Neuronal stem cell (in vitro differentiated cells): ENCODE data around the gene PRICKLE4.
"Not testable (repeated sequence)": the region's sequence is repeated elsewhere in the genome, so short reads cannot be mapped to it uniquely, and the experiment has no call there.

Experiments used
- DNase-seq: peaks from one replicate; pipeline ENCODE4 v3.0.0-alpha.2; 2013; ENCODE audit warnings: low spot score
- H2AFZ ChIP-seq: one replicate; pipeline ENCODE4 v1.6.1; 2013; ENCODE audit warnings: mild to moderate bottlenecking, low read length, inconsistent platforms
- H2AK5ac ChIP-seq: 2 replicates; pipeline ENCODE4 v1.6.1; 2013; ENCODE audit warnings: low read depth, mild to moderate bottlenecking, inconsistent platforms, low read length, moderate library complexity, mixed read lengths
- H2BK120ac ChIP-seq: 2 replicates; pipeline ENCODE4 v1.6.1; 2013; ENCODE audit warnings: low read depth, mild to moderate bottlenecking, inconsistent platforms, low read length, moderate library complexity, mixed read lengths
- H2BK12ac ChIP-seq: one replicate; pipeline ENCODE4 v1.6.1; 2013; ENCODE audit warnings: low read length, inconsistent platforms
- H2BK15ac ChIP-seq: 2 replicates; pipeline ENCODE4 v1.6.1; 2013; ENCODE audit warnings: mild to moderate bottlenecking, low read length, inconsistent platforms, mixed read lengths
- H2BK5ac ChIP-seq: one replicate; pipeline ENCODE4 v1.6.1; 2013; ENCODE audit warnings: inconsistent platforms, mild to moderate bottlenecking, low read length, moderate library complexity
- H3K14ac ChIP-seq: one replicate; pipeline ENCODE4 v1.6.1; 2013; ENCODE audit warnings: low read length, inconsistent platforms
- H3K18ac ChIP-seq: 2 replicates; pipeline ENCODE4 v1.6.1; 2013; ENCODE audit warnings: low read length, inconsistent platforms
- H3K23ac ChIP-seq: 2 replicates; pipeline ENCODE4 v1.6.1; 2013; ENCODE audit warnings: low read depth, mild to moderate bottlenecking, mixed read lengths, low read length, inconsistent platforms; ENCODE audit not compliant: poor library complexity
- H3K27ac ChIP-seq: replicated peaks from 3 replicates; pipeline ENCODE4 v1.5.1; 2013; ENCODE audit warnings: low read length, inconsistent platforms
- H3K27me3 ChIP-seq, 3 experiments: 2 replicates each; pipeline ENCODE4 v1.6.1; 2013; ENCODE audit warnings: low read length in 3 of 3, mild to moderate bottlenecking in 2 of 3, inconsistent platforms in 1 of 3, low read depth in 1 of 3, mixed read lengths in 1 of 3, moderate library complexity in 1 of 3; ENCODE audit not compliant: control insufficient read depth in 3 of 3, insufficient read depth in 3 of 3
- H3K36me3 ChIP-seq, 2 donors: replicated peaks in 1 of 2; 2 replicates each; pipeline ENCODE4 v1.6.1; 2013; ENCODE audit warnings: low read length in 2 of 2; ENCODE audit not compliant: control insufficient read depth in 2 of 2, insufficient read depth in 2 of 2
- H3K4ac ChIP-seq: 2 replicates; pipeline ENCODE4 v1.6.1; 2013; ENCODE audit warnings: inconsistent platforms, mild to moderate bottlenecking, low read length, moderate library complexity
- H3K4me1 ChIP-seq, 2 donors: 1 replicate in 1 of 2; 2 replicates in 1 of 2; pipeline ENCODE4 v1.6.1; 2013; ENCODE audit warnings: low read length in 2 of 2, low read depth in 1 of 2; ENCODE audit not compliant: control insufficient read depth in 2 of 2, insufficient read depth in 1 of 2
- H3K4me2 ChIP-seq: one replicate; pipeline ENCODE4 v1.6.1; 2013; ENCODE audit warnings: mild to moderate bottlenecking, low read length, inconsistent platforms; ENCODE audit not compliant: insufficient read depth, poor library complexity, severe bottlenecking
- H3K4me3 ChIP-seq, 2 donors: 2 replicates each; pipeline ENCODE4 v1.5.1; 2013; ENCODE audit warnings: low read length in 2 of 2, mild to moderate bottlenecking in 2 of 2, inconsistent platforms in 1 of 2, moderate library complexity in 1 of 2
- H3K79me1 ChIP-seq: one replicate; pipeline ENCODE4 v1.6.1; 2013; ENCODE audit warnings: low read depth, mild to moderate bottlenecking, inconsistent platforms, low read length, moderate library complexity
- H3K9ac ChIP-seq: one replicate; pipeline ENCODE4 v1.6.1; 2013; ENCODE audit warnings: mild to moderate bottlenecking, low read depth, low read length, inconsistent platforms; ENCODE audit not compliant: poor library complexity
- H3K9me3 ChIP-seq, 2 donors: replicated peaks in 1 of 2; 2 replicates each; pipeline versions ENCODE3 to v1.6.1; 2013; ENCODE audit warnings: low read length in 2 of 2, mild to moderate bottlenecking in 2 of 2, inconsistent platforms in 1 of 2, low read depth in 1 of 2, mixed read lengths in 1 of 2, moderate library complexity in 1 of 2; ENCODE audit not compliant: control insufficient read depth in 2 of 2, insufficient read depth in 1 of 2
- H4K8ac ChIP-seq: one replicate; pipeline ENCODE4 v1.6.1; 2013; ENCODE audit warnings: low read depth, mild to moderate bottlenecking, inconsistent platforms, low read length, moderate library complexity
- H4K91ac ChIP-seq: one replicate; pipeline ENCODE4 v1.6.1; 2013; ENCODE audit warnings: low read length, low read depth, mild to moderate bottlenecking, inconsistent platforms; ENCODE audit not compliant: poor library complexity
- WGBS, 2 donors: extraction: QIAGEN DNeasy Blood & Tissue Kit; methylation state at CpG; one replicate each; pipeline ENCODE4 v1.1.7; 2013; ENCODE audit warnings: missing lambda C conversion rate in 2 of 2, mixed read lengths in 1 of 2; ENCODE audit not compliant: insufficient read length in 2 of 2, insufficient replicate concordance in 1 of 2; ENCODE audit errors: extremely low coverage in 2 of 2; 5-methylcytosine and 5-hydroxymethylcytosine counted together

The PRICKLE4 gene

DNA sequence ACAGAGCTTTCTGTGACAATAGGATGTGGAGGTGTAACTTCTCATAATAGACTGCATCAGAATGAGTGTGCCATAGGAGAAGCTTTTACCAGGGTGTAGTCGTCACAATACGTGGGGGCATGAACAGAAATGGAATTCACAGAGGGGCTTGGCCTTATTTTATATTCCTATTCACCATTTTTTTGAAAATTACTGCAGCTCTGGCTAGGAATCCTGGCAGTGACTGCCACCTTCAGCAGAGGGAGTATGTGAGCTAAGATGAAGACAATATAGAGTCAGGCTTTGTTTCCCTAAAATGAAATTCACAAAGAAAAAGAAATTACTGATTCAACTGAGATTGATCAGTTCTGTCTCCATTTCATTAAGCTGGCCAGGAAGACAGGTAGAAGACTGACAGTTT lies 20.8 kb downstream of the PRICKLE4 start:
- Histone ChIP-seq H2AK5ac (no peak overlapping the region), H3K79me1 (peaks cover 8% of the 10 kb centered on the region), H3K27me3 (no peaks in the 10 kb centered on the region), H3K36me3 (peaks cover 39 to 83% of the 10 kb centered on the region in 2 donors), H3K18ac (no peak overlapping the region), H2BK120ac (no peak overlapping the region), H2BK12ac (no peak overlapping the region), H2BK15ac (no peak overlapping the region), H4K8ac (no peak overlapping the region), H3K23ac (no peak overlapping the region), H4K91ac (no peak overlapping the region), H3K9ac (no peak overlapping the region), H2AFZ (no peak overlapping the region), H3K4ac (no peak overlapping the region), H3K4me3 (no peak overlapping the region), H3K9me3 (no peaks in the 10 kb centered on the region), H2BK5ac (no peak overlapping the region), H3K27ac (no peak overlapping the region), H3K14ac (no peak overlapping the region), H3K4me1 (no peaks in the 10 kb centered on the region), H3K4me2 (no peak overlapping the region)
- whole genome bisulfite sequencing, 2 donors = no CpG with 5 or more reads among the region's 2 CpGs
- DNase-seq = no peak

DNA sequence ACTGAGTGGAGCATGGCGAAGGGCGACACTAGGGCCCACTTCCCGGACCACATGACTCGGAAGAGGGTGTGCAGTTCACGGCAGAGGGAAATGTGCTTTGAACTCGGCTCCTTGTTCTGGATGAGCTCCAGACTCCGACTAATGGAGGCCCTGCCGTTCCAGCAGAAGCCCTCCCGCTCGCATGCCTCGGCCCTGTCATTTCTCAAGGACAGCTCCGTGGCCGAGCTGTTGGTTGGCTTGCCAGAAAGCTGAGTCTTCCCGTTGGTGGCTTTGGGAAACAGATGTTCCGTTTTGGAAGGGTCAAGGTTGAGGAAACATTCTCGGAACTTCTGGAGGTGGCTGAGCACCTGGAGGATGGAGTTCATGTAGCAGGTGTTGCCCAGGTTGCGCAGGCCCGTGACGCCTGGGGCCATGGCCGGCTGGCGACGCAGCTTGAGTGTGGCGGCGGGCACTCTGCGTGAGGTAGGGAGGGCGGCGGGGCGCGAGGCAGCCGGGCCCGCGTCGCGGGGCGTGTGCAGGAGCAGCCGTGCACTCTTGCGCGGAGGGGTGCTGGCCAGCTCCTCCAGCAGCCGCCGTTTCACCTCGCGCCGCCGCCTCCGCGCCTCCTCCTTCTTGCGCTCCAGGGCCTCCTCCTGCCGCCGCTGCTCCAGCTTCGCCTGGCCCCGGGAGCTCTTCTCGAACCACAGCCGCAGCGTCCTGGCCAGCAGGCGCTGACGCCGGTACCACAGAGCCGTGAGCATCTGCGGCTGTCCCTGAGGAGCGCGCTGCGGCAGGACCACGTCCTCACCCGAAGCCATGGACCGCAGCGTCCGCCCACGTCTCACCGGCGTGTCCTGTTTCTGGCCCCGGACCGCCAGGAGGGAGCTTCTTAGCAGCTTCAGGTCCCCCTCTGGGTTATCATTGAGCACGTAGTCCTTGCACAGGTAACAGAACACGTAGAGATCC lies 25.5 kb downstream of the PRICKLE4 start:
- Histone ChIP-seq H3K4me3 (no peak overlapping the region), H3K36me3 (peaks cover 25 to 48% of the 10 kb centered on the region in 2 donors), H3K9ac (no peak overlapping the region), H3K4me1 (no peaks in the 10 kb centered on the region), H3K27ac (no peak overlapping the region), H2AFZ (no peak overlapping the region), H4K91ac (no peak overlapping the region), H2BK5ac (peak overlapping the region; percentile 49), H3K27me3 (no peaks in the 10 kb centered on the region), H3K4ac (no peak overlapping the region), H3K18ac (no peak overlapping the region), H2BK15ac (no peak overlapping the region), H3K79me1 (peaks cover 10% of the 10 kb centered on the region), H3K14ac (no peak overlapping the region), H2AK5ac (no peak overlapping the region), H2BK120ac (no peak overlapping the region), H3K23ac (no peak overlapping the region), H2BK12ac (no peak overlapping the region), H3K4me2 (no peak overlapping the region), H4K8ac (no peak overlapping the region), H3K9me3 (no peaks in the 10 kb centered on the region)
- no CpG with 5 or more reads among the region's 74 CpGs for WGBS, 2 donors
- DNase-seq = no peak

- Histone ChIP-seq H3K4me2 (no peak overlapping the region), H2BK15ac (no peak overlapping the region), H4K8ac (no peak overlapping the region), H3K79me1 (peaks cover 4% of the 10 kb centered on the region), H2BK5ac (no peak overlapping the region), H2BK12ac (no peak overlapping the region), H3K4me1 (no peaks in the 10 kb centered on the region), H3K9ac (no peak overlapping the region), H2AK5ac (no peak overlapping the region), H4K91ac (no peak overlapping the region), H3K4ac (no peak overlapping the region), H2AFZ (no peak overlapping the region), H3K9me3 (no peaks in the 10 kb centered on the region), H3K36me3 (peaks cover 7 to 14% of the 10 kb centered on the region in 2 donors), H3K18ac (no peak overlapping the region), H2BK120ac (no peak overlapping the region), H3K4me3 (no peak overlapping the region), H3K23ac (no peak overlapping the region), H3K27ac (no peak overlapping the region), H3K27me3 (no peaks in the 10 kb centered on the region), H3K14ac (no peak overlapping the region)
- no peak for DNase-seq
- WGBS, 2 donors = no CpG with 5 or more reads among the region's 3 CpGs
These were observed 30.5 kb downstream of the PRICKLE4 start for GRCh38 chr6:41811095-41811494.

- not testable (repeated sequence) for H3K27ac ChIP-seq, H2AK5ac ChIP-seq, H2BK12ac ChIP-seq, H2BK120ac ChIP-seq, H2BK5ac ChIP-seq, H3K4ac ChIP-seq, H3K9ac ChIP-seq, H2BK15ac ChIP-seq, H3K14ac ChIP-seq, H3K9me3 ChIP-seq, H3K27me3 ChIP-seq, H3K4me2 ChIP-seq, H3K79me1 ChIP-seq, H3K4me3 ChIP-seq, H3K18ac ChIP-seq, H4K91ac ChIP-seq, H2AFZ ChIP-seq, H3K4me1 ChIP-seq, DNase-seq, H4K8ac ChIP-seq, H3K36me3 ChIP-seq, H3K23ac ChIP-seq
- WGBS, 2 donors = no CpG with 5 or more reads among the region's 13 CpGs
These were observed 31.4 kb downstream of the PRICKLE4 start for GRCh38 chr6:41811946-41812345.
